ENCODE data around the gene HSH2D. TPM values are rescaled to one million over a fixed set of nuclear protein-coding genes. Genes with fewer than 3 reads are reported as not detected.

The HSH2D gene
- total RNA-seq, 1 experiment from 2014 or later, result 10.9 TPM

GRCh38 chr19:16135430-16136127 lies 7.9 kb upstream of the HSH2D start:
- H2AFZ ChIP-seq, result no peak overlapping the region
- POLR2A ChIA-PET (ENCODE audit: unreplicated experiment), result interaction anchor here (0.6 kb wide), 1 partner anchor 9 kb away, joined by 3 read pairs; no protein-coding TSS in a partner anchor
- H3F3A ChIP-seq (ENCODE audit: insufficient read depth, low read depth), result peaks cover 29% of the 10 kb centered on the region; the same call in 1 of the 2 replicates
- no peaks in the 10 kb centered on the region for H3K27me3 ChIP-seq (ENCODE audit: insufficient read depth, low read depth)
- H3K4me2 ChIP-seq, result no peak overlapping the region
- H4K20me1 ChIP-seq (ENCODE audit: insufficient read depth), result no peaks in the 10 kb centered on the region
- intact Hi-C loops (cut with micrococcal nuclease; ENCODE audit: unreplicated experiment), result no loop called here
- no peaks in the 10 kb centered on the region for H3K9me3 ChIP-seq (ENCODE audit: insufficient read depth, low read depth)
- TF ChIP-seq EZH2 (IDR thresholded peaks at IDR 0.05; ENCODE audit: low read depth) (no peak), CTCF (conservative IDR thresholded peaks at IDR 0.05) (no peak)
- H3K4me3 ChIP-seq, result no peak overlapping the region
- CTCF ChIA-PET, result interaction anchor here (0.6 kb wide), 1 partner anchor 21 kb away, joined by 5 read pairs; no protein-coding TSS in a partner anchor
- H3K79me2 ChIP-seq (ENCODE audit: low read depth), result no peaks in the 10 kb centered on the region
- DNase-seq, result no peak
- H3K36me3 ChIP-seq (ENCODE audit: low read depth), result peaks cover 16% of the 10 kb centered on the region; the same call in 1 of the 2 replicates
- no peaks in the 10 kb centered on the region for H3K4me1 ChIP-seq (replicated peaks; ENCODE audit: insufficient read depth)
- BruUV-seq (replicated peaks), result no TSS peak
- no peaks in the 10 kb centered on the region for H3K9me2 ChIP-seq (ENCODE audit: insufficient read depth)
- no peak overlapping the region for H3K27ac ChIP-seq

- DNase-seq, result no peak
- Histone ChIP-seq H3F3A (ENCODE audit: insufficient read depth, low read depth) (peaks cover 29% of the 10 kb centered on the region; the same call in 1 of the 2 replicates), H3K4me2 (no peak overlapping the region), H3K9me2 (ENCODE audit: insufficient read depth) (no peaks in the 10 kb centered on the region), H3K9me3 (ENCODE audit: insufficient read depth, low read depth) (no peaks in the 10 kb centered on the region), H3K4me3 (no peak overlapping the region), H3K27me3 (ENCODE audit: insufficient read depth, low read depth) (no peaks in the 10 kb centered on the region), H3K79me2 (ENCODE audit: low read depth) (no peaks in the 10 kb centered on the region), H3K4me1 (replicated peaks; ENCODE audit: insufficient read depth) (no peaks in the 10 kb centered on the region), H3K27ac (no peak overlapping the region), H4K20me1 (ENCODE audit: insufficient read depth) (no peaks in the 10 kb centered on the region), H2AFZ (no peak overlapping the region), H3K36me3 (ENCODE audit: low read depth) (0 out of 2 replicates have a peak, but pooled peaks cover 15% of the 10 kb centered on the region)
- ChIA-PET CTCF (interaction anchor here (0.6 kb wide), 1 partner anchor 20 kb away, joined by 5 read pairs; no protein-coding TSS in a partner anchor), POLR2A (ENCODE audit: unreplicated experiment) (interaction anchor here (0.6 kb wide), 1 partner anchor 8 kb away, joined by 3 read pairs; no protein-coding TSS in a partner anchor)
- BruUV-seq (replicated peaks), result TSS peak; percentile 8
- intact Hi-C loops (cut with micrococcal nuclease; ENCODE audit: unreplicated experiment), result no loop called here
- TF ChIP-seq EZH2 (IDR thresholded peaks at IDR 0.05; ENCODE audit: low read depth) (no peak), CTCF (conservative IDR thresholded peaks at IDR 0.05) (no peak)
Observed at GRCh38 chr19:16136185-16136999, 7.1 kb upstream of the HSH2D start.

- no peak overlapping the region for H2AFZ ChIP-seq
Observed at GRCh38 chr19:16139752-16140151, 3.7 kb upstream of the HSH2D start.

More at GRCh38 chr19:16139752-16140151, 3.7 kb upstream of the HSH2D start:
- no TSS peak for BruUV-seq (replicated peaks)
- H3K27me3 ChIP-seq (ENCODE audit: insufficient read depth, low read depth), result no peaks in the 10 kb centered on the region
- no peak for TF ChIP-seq EZH2 (IDR thresholded peaks at IDR 0.05; ENCODE audit: low read depth)
- TF ChIP-seq CTCF (conservative IDR thresholded peaks at IDR 0.05), result no peak
- intact Hi-C loops (cut with micrococcal nuclease; ENCODE audit: unreplicated experiment), result no loop called here
- no peaks in the 10 kb centered on the region for H3K9me3 ChIP-seq (ENCODE audit: insufficient read depth, low read depth)
- POLR2A ChIA-PET (ENCODE audit: unreplicated experiment), result interaction anchor here (0.6 kb wide), 1 partner anchor 11 kb away, joined by 3 read pairs; no protein-coding TSS in a partner anchor
- no peaks in the 10 kb centered on the region for H3K9me2 ChIP-seq (ENCODE audit: insufficient read depth)
- CTCF ChIA-PET, result no interaction called here
- H3K79me2 ChIP-seq (ENCODE audit: low read depth), result no peaks in the 10 kb centered on the region
- H3K4me2 ChIP-seq, result no peak overlapping the region
- no peak overlapping the region for H3K27ac ChIP-seq
- no peaks in the 10 kb centered on the region for H3K36me3 ChIP-seq (ENCODE audit: low read depth)
- H3K4me1 ChIP-seq (replicated peaks; ENCODE audit: insufficient read depth), result peaks cover 22% of the 10 kb centered on the region
- no peak for DNase-seq
- H4K20me1 ChIP-seq (ENCODE audit: insufficient read depth), result no peaks in the 10 kb centered on the region
- peaks cover 25% of the 10 kb centered on the region; the same call in 1 of the 2 replicates for H3F3A ChIP-seq (ENCODE audit: insufficient read depth, low read depth)
- no peak overlapping the region for H3K4me3 ChIP-seq

Measured in PC-9 (cell line).